ENCODE data around the gene MTMR3.
"Not testable (repeated sequence)": the region's sequence is repeated elsewhere in the genome, so short reads cannot be mapped to it uniquely, and the experiment has no call there.

The MTMR3 gene

GRCh38 chr22:29883045-29883774, at the start of gene MTMR3:
MTMR3 (plus strand) TSS chr22:29883174; CDS start chr22:29971060, 87,886 bp downstream.
- H3K4me3 ChIP-seq (ENCODE audit: low read length) = peak within 1 kb of the TSS; percentile 87
- TF ChIP-seq CTCF (conservative IDR thresholded peaks at IDR 0.05; ENCODE audit: low read depth, low read length) = peak; percentile 40
- DNase-seq (ENCODE audit: low read depth) = peak; percentile 63

DNA sequence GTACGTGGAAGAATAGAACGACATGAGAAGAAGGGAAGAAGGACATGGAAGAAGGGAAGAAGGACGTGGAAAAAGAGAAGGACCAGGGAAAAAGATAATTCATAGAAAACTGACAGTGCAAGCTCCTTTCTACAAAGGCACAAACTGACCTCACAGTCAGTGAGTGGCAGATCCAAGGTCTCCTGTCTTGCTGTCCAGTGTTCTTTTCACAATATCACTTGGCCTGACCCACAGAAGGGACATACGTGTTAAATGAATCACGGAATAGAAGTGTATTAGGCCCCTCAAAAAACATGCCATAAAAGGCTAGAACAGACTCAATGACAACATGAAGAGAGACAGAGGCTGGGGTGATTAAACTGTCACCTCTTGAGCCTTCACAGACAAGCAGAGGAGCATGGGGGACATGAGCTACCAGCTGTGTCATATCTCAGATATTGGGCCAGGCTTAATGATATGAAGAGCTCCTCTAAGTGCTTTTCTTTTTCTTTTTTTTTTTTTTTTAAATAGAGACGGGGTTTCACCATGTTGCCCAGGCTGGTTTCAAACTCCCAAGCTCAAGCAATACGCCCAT, 49.5 kb upstream of the MTMR3 start:
- H3K4me3 ChIP-seq (ENCODE audit: low read length) = no peak overlapping the region
- DNase-seq (ENCODE audit: low read depth) = no peak
- no peak for TF ChIP-seq CTCF (conservative IDR thresholded peaks at IDR 0.05; ENCODE audit: low read depth, low read length)

DNA sequence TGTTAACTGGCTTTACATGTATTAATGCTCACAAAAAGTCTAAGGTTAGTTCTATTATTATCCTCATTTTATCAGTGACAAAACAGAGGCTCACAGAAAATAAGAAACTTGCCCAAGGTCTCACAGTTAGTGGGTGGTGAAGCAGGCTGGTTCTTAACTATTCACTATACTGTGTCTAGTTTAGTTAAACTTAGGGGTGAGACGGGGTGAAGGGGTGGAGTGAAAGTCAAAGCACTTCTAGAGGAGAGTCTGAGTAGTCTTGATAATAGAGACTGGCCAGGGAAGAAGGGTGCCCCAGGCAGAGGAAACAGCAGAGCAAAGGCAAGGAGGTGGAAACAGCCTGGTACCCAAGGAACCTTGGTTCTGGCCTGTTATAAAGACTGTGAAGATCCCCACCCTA, 48.9 kb upstream of the MTMR3 start:
- no peak for TF ChIP-seq CTCF (conservative IDR thresholded peaks at IDR 0.05; ENCODE audit: low read depth, low read length)
- no peak overlapping the region for H3K4me3 ChIP-seq (ENCODE audit: low read length)

GRCh38 chr22:29836791-29837370, 46.1 kb upstream of the MTMR3 start:
- DNase-seq (ENCODE audit: low read depth) = not testable (repeated sequence)
- H3K4me3 ChIP-seq (ENCODE audit: low read length) = peak overlapping the region; percentile 95

More for the DNA sequence above, 48.9 kb upstream of the MTMR3 start:
- DNase-seq (ENCODE audit: low read depth) = no peak

DNA sequence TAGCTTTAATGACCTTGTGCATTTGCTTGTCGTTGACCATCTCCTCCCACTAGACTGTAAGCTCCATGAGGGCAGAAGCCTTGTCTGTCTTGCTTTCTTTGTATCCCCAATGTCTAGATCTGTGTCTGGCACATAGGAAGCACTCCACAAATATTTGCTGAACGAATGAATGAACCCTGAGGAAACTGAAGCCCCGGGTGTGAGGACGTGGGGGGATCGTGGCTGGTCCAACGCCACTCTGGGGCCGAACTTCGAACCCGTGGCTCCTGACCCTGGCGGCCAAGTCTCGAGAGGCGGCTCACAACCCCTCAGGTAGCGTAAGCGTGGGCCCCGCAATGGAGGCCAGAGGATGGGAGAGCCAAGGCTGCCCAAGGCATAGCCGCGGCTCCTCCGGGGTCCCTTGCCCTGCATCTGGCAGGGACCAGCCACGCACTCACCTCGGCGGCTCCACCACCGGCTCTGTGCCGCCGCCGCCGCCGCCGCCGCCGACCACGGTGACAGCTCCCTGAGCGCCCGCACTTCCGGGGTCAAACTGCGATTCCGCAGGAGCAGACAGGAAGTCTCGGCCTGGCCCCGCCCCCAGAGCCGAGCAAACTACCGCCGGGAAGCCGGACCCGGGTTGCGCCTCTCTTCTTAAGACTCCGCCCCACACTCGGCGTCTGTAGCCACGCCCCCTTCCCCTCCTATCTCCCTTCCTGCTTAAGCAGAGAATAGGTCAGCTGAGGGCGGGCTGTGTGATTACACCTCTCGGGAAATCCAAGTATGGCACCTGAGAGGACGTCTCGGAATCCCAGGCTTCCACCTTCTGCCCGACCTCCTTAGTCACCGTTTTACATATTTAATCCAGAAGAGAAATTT, 45.0 kb upstream of the MTMR3 start, which contains the start of gene ASCC2:
Gene ASCC2 (minus strand): TSS at position 534 of the 858 bp plus-strand sequence. CDS start 5,949 bp downstream, outside the sequence.
- peak; percentile 90 for DNase-seq (ENCODE audit: low read depth)
- TF ChIP-seq CTCF (conservative IDR thresholded peaks at IDR 0.05; ENCODE audit: low read depth, low read length) = no peak
- H3K4me3 ChIP-seq (ENCODE audit: low read length) = peak within 1 kb of the TSS; percentile 95

GRCh38 chr22:29838599-29838956, 44.4 kb upstream of the MTMR3 start:
- DNase-seq (ENCODE audit: low read depth) = no peak
- TF ChIP-seq CTCF (conservative IDR thresholded peaks at IDR 0.05; ENCODE audit: low read depth, low read length) = no peak
- H3K4me3 ChIP-seq (ENCODE audit: low read length) = peak overlapping the region; percentile 95

DNA sequence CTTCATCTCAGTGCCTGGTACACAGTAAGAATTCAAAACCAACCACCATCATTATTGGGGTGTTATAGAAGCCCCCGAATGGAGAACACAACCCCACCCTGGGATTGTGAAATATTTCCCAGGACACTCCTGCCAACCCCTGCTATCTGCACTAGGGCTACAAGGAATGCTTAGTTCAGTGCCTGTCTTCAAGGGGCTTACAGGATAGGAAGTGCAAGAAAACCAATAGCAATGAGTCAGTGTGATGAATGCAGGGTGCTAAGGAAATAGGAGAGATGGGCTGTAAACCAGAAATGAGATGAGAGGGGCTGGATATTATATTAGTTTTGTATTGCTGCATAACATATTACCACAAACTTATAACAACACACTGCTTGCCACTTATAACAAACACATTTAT, 43.9 kb upstream of the MTMR3 start:
- TF ChIP-seq CTCF (conservative IDR thresholded peaks at IDR 0.05; ENCODE audit: low read depth, low read length) = no peak
- no peak overlapping the region for H3K4me3 ChIP-seq (ENCODE audit: low read length)
- DNase-seq (ENCODE audit: low read depth) = no peak

All from retinal pigment epithelial cell (primary cell).